HL-60 (cell line): Measurements from ENCODE around the gene PTPRG.

ENCODE experiments used
- DNase-seq, 2 experiments: peaks; one replicate each; pipeline ENCODE4 v3.0.0-alpha.2; 2010 to 2020; ENCODE audit warnings: low read depth in 1 of 2, low spot score in 1 of 2
- H3K27ac ChIP-seq: fragments of 250-450 bp; sonication (Bioruptor Pico); replicated peaks from 2 replicates; pipeline ENCODE4 v1.5.1; 2020; ENCODE audit warnings: mild to moderate bottlenecking, moderate library complexity
- H3K27me3 ChIP-seq: fragments of 250-450 bp; sonication (Bioruptor Pico); 2 replicates; pipeline ENCODE4 v1.5.1; 2021; ENCODE audit warnings: mild to moderate bottlenecking, moderate library complexity; ENCODE audit not compliant: insufficient read depth, poor library complexity, severe bottlenecking
- H3K4me3 ChIP-seq: replicated peaks from 2 replicates; pipeline ENCODE4 v1.5.1; 2011; ENCODE audit warnings: mild to moderate bottlenecking, control low read depth, low read length; ENCODE audit not compliant: insufficient read depth
- GABPA ChIP-seq: IDR thresholded peaks from 2 replicates; pipeline ENCODE4 v1.6.1; 2012; ENCODE audit warnings: low read depth
- POLR2AphosphoS5 ChIP-seq: IDR thresholded peaks from 2 replicates; pipeline ENCODE4 v1.6.1; 2012; ENCODE audit warnings: low read depth
- SPI1 ChIP-seq: IDR thresholded peaks from 2 replicates; pipeline ENCODE4 v1.6.1; 2012; ENCODE audit warnings: low read depth, mild to moderate bottlenecking, borderline replicate concordance
- TF ChIP-seq, protein P1 (sequence below): IDR thresholded peaks from 2 replicates; pipeline ENCODE4 v1.6.1; 2012; ENCODE audit warnings: low read depth; ENCODE audit not compliant: insufficient replicate concordance
- TF ChIP-seq, protein P2 (sequence below): IDR thresholded peaks from one replicate; pipeline ENCODE4 v1.5.1; 2011; ENCODE audit warnings: low read length, control low read depth, inconsistent platforms; ENCODE audit not compliant: insufficient read depth

PTPRG gene

DNA sequence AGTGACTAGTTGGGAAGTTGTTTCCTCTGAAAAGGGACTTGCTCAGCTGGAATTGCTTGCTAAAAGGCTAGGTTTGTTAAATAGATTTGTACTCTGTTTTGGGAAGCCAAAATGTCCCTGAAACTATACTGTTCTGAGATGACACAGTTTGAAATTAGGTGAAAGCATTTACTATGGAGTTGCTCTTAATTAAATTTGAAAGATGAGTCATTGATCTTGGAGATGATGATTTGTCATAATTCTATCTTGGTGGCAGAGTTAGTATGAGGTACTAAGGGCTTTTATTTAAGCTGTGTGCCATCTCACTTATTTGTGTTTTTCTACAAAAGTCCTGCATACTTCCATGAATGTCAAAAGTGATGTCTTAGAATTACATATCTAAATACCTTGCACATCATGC is 320.9 kb downstream of the PTPRG start:
- Histone ChIP-seq H3K27me3 (no peaks in the 10 kb centered on the region), H3K4me3 (no peak overlapping the region), H3K27ac (no peak overlapping the region)
- DNase-seq: no peak
- no peak for TF ChIP-seq POLR2AphosphoS5
- TF ChIP-seq SPI1: no peak
- TF ChIP-seq, protein P1, sequence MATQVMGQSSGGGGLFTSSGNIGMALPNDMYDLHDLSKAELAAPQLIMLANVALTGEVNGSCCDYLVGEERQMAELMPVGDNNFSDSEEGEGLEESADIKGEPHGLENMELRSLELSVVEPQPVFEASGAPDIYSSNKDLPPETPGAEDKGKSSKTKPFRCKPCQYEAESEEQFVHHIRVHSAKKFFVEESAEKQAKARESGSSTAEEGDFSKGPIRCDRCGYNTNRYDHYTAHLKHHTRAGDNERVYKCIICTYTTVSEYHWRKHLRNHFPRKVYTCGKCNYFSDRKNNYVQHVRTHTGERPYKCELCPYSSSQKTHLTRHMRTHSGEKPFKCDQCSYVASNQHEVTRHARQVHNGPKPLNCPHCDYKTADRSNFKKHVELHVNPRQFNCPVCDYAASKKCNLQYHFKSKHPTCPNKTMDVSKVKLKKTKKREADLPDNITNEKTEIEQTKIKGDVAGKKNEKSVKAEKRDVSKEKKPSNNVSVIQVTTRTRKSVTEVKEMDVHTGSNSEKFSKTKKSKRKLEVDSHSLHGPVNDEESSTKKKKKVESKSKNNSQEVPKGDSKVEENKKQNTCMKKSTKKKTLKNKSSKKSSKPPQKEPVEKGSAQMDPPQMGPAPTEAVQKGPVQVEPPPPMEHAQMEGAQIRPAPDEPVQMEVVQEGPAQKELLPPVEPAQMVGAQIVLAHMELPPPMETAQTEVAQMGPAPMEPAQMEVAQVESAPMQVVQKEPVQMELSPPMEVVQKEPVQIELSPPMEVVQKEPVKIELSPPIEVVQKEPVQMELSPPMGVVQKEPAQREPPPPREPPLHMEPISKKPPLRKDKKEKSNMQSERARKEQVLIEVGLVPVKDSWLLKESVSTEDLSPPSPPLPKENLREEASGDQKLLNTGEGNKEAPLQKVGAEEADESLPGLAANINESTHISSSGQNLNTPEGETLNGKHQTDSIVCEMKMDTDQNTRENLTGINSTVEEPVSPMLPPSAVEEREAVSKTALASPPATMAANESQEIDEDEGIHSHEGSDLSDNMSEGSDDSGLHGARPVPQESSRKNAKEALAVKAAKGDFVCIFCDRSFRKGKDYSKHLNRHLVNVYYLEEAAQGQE: no peak
- TF ChIP-seq GABPA: no peak
- TF ChIP-seq, protein P2, sequence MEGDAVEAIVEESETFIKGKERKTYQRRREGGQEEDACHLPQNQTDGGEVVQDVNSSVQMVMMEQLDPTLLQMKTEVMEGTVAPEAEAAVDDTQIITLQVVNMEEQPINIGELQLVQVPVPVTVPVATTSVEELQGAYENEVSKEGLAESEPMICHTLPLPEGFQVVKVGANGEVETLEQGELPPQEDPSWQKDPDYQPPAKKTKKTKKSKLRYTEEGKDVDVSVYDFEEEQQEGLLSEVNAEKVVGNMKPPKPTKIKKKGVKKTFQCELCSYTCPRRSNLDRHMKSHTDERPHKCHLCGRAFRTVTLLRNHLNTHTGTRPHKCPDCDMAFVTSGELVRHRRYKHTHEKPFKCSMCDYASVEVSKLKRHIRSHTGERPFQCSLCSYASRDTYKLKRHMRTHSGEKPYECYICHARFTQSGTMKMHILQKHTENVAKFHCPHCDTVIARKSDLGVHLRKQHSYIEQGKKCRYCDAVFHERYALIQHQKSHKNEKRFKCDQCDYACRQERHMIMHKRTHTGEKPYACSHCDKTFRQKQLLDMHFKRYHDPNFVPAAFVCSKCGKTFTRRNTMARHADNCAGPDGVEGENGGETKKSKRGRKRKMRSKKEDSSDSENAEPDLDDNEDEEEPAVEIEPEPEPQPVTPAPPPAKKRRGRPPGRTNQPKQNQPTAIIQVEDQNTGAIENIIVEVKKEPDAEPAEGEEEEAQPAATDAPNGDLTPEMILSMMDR: no peak

DNA sequence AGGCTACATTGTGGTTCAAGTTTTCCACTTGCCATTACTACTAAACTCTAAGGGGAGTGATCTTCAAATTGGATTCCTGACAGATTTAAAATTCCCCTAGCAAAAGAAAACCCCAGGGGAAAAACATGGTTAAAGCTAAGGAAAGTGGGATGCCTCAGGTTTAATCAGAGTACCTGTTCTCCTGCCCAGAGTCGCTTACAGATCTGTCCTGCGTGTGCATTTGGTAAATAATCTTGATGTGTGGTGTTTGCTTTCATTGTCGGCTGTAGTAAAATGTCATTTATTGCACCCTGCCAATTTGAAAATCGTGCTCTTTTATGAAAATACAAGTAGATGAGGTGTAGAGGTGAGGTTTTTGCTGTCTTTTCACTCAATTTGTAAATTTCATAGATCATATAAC is 323.4 kb downstream of the PTPRG start:
- no peak overlapping the region for H3K4me3 ChIP-seq
- H3K27me3 ChIP-seq: peaks cover 3% of the 10 kb centered on the region
- TF ChIP-seq, protein P1: no peak
- TF ChIP-seq SPI1: no peak
- no peak overlapping the region for H3K27ac ChIP-seq
- DNase-seq: no peak

DNA sequence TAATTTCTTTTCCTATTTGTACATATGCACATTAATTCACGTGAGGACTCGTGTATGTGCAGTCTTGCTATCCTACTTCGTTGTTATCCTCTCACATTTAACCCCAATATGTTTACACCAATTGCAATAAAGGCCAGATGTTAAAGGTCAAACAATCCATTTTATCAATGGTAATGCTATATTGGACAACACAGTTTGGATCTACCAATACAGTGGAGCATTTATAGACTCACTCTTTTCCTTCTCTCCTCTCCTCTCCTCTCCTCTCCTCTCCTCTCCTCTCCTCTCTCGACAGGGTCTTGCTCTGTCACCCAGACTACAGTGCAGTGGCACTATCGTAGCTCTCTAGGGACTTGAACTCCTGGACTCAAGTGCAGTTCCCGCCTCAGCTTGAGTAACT is 324.0 kb downstream of the PTPRG start:
- TF ChIP-seq POLR2AphosphoS5 (no peak), GABPA (no peak), SPI1 (no peak)
- TF ChIP-seq, protein P2: no peak
- TF ChIP-seq, protein P1: no peak

GRCh38 chr3:61887206-61887605 is 325.8 kb downstream of the PTPRG start:
- Histone ChIP-seq H3K27me3 (peaks cover 5% of the 10 kb centered on the region), H3K4me3 (no peak overlapping the region), H3K27ac (no peak overlapping the region)
- TF ChIP-seq, protein P1: no peak
- TF ChIP-seq, protein P2: no peak
- TF ChIP-seq GABPA (no peak), POLR2AphosphoS5 (no peak)
- DNase-seq: no peak

More for the DNA sequence above, 324.0 kb downstream of the PTPRG start:
- H3K27ac ChIP-seq: no peak overlapping the region
- H3K27me3 ChIP-seq: peaks cover 5% of the 10 kb centered on the region
- no peak for DNase-seq
- H3K4me3 ChIP-seq: no peak overlapping the region
